AG04450 (cell line): ENCODE results near the gene WDR72. TPM values are rescaled to one million over a fixed set of nuclear protein-coding genes. Genes with fewer than 3 reads are reported as not detected.

ENCODE experiments used
- CTCF ChIA-PET: fragments of 300-600, 350-600 bp; formaldehyde crosslinking; extraction: SDS; loops from one replicate; lab custom pipeline; 2022; ENCODE audit warnings: antibody characterized with exemption, inconsistent platforms; lab: Charles Lee
- POLR2A ChIA-PET: fragments of 350-600 bp; formaldehyde crosslinking; extraction: SDS; loops from one replicate; lab custom pipeline; 2021; ENCODE audit warnings: antibody characterized with exemption, inconsistent platforms; lab: Yijun Ruan, JAX
- DNase-seq: peaks from one replicate; pipeline ENCODE4 v3.0.0-alpha.2; 2011; ENCODE audit warnings: low read depth, low spot score
- H3K27ac ChIP-seq: one replicate; pipeline ENCODE4 v1.5.1; 2012; ENCODE audit warnings: low read depth, low read length, control low read depth
- H3K27me3 ChIP-seq: one replicate; pipeline ENCODE4 v1.6.0; 2012; ENCODE audit warnings: low read length; ENCODE audit not compliant: control insufficient read depth, insufficient read depth
- H3K4me3 ChIP-seq: 2 replicates; pipeline ENCODE4 v1.5.1; 2011; ENCODE audit warnings: mild to moderate bottlenecking, low read depth, low read length, control low read depth
- H3K9me3 ChIP-seq: 2 replicates; pipeline ENCODE4 v1.5.1; 2012; ENCODE audit warnings: low read length; ENCODE audit not compliant: control insufficient read depth, insufficient read depth
- polyA plus RNA-seq: library from polyadenylated mRNA; depleted of rRNA; stranded (reverse); fragments of >200 nt; gene quantifications from 2 replicates; pipeline ENCODE4 v1.2.3, GENCODE V29; 2011
- TF ChIP-seq, protein P1 (sequence below): IDR thresholded peaks from 2 replicates; pipeline ENCODE4 v1.5.1; 2011; ENCODE audit warnings: low read depth, low read length, control low read depth, inconsistent platforms

The WDR72 gene
- polyA plus RNA-seq, 1 experiment = 0.02 TPM

DNA sequence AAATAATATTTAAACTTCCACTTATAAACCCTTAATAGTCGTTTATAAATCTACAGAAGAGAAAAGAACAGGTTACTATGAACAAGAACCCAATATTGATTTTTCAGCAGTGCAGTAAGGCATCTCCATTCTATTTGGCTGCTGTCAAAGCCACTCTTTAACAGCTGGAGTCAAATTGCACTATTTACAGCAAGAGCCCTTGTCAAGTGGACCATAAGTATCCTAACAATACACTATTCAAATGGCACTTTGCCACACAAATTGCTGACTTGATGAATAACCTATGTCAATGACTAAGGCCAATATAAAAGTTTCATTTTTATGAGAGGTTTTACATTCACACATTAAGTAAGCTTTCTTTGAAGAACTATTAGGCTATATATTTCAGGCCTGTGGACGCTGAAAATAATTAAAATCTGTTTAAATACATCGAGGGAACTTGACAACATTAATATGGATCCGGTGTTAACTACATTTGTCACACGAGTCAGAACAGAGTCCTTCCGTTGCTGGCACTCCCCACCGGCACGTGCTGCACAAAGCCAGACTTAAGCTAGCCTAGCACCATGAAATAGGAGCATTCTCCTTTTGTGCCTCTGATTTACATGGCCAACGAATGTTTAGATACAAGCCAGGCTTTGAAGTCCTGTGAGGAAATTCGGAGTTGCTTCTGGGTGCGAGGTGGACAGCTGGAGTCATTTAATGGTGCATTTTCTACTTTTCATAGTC, 100.5 kb downstream of the WDR72 start:
- POLR2A ChIA-PET = no interaction called here
- Histone ChIP-seq H3K9me3 (no peaks in the 10 kb centered on the region; the same call in 1 of the 2 replicates), H3K27me3 (no peaks in the 10 kb centered on the region), H3K27ac (no peak overlapping the region), H3K4me3 (no peak overlapping the region)
- CTCF ChIA-PET = no interaction called here
- no peak for DNase-seq
- TF ChIP-seq, protein P1, sequence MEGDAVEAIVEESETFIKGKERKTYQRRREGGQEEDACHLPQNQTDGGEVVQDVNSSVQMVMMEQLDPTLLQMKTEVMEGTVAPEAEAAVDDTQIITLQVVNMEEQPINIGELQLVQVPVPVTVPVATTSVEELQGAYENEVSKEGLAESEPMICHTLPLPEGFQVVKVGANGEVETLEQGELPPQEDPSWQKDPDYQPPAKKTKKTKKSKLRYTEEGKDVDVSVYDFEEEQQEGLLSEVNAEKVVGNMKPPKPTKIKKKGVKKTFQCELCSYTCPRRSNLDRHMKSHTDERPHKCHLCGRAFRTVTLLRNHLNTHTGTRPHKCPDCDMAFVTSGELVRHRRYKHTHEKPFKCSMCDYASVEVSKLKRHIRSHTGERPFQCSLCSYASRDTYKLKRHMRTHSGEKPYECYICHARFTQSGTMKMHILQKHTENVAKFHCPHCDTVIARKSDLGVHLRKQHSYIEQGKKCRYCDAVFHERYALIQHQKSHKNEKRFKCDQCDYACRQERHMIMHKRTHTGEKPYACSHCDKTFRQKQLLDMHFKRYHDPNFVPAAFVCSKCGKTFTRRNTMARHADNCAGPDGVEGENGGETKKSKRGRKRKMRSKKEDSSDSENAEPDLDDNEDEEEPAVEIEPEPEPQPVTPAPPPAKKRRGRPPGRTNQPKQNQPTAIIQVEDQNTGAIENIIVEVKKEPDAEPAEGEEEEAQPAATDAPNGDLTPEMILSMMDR = no peak

- H3K4me3 ChIP-seq = no peak overlapping the region
- H3K27ac ChIP-seq = no peak overlapping the region
- POLR2A ChIA-PET = no interaction called here
- TF ChIP-seq, protein P1 = no peak
- no peaks in the 10 kb centered on the region; the same call in 1 of the 2 replicates for H3K9me3 ChIP-seq
- CTCF ChIA-PET = no interaction called here
- H3K27me3 ChIP-seq = no peaks in the 10 kb centered on the region
- DNase-seq = no peak
Observed at GRCh38 chr15:53658255-53658654, 101.2 kb downstream of the WDR72 start.

DNA sequence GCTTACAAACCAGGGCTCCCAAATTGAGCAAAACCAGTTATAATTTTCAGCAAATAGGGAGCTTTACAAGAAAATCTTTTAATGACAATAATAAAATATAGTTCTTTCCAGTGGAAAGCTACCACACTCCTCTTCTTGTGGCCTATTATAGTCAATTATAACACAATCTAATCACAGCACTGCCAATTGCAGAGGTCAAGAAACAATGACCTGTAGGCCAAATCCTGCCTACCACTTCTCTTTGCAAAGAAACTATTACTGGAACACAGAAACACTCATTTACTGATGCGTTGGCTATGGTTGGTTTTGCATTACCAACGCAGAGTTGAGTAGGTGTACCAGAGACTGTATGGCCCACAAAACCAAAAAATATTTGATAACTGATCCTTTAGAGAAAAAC, 110.5 kb downstream of the WDR72 start:
- no peak for DNase-seq
- Histone ChIP-seq H3K9me3 (no peaks in the 10 kb centered on the region), H3K27ac (no peak overlapping the region), H3K4me3 (no peak overlapping the region), H3K27me3 (no peaks in the 10 kb centered on the region)
- ChIA-PET POLR2A (no interaction called here), CTCF (no interaction called here)
- TF ChIP-seq, protein P1 = no peak

DNA sequence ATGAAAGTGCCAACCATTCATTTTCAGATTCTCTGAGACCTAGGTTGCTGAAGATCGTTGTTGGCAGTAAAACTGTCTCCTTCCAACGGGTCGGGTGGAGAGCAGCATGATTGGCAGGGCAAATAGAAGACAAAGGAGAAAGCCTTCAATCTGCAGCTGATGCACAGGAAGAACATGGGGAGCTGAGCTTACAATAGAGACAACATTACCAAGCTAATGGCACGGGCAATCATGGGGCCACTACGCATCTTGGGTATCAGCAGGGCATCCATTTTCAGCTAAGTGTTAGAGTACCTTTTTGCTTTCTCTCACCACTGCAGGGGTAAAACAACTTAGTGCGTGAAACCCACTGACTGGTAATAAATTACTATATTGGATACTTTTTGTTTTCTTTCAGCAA, 114.8 kb downstream of the WDR72 start:
- TF ChIP-seq, protein P1 = no peak
- H3K27ac ChIP-seq = no peak overlapping the region
- CTCF ChIA-PET = no interaction called here

DNA sequence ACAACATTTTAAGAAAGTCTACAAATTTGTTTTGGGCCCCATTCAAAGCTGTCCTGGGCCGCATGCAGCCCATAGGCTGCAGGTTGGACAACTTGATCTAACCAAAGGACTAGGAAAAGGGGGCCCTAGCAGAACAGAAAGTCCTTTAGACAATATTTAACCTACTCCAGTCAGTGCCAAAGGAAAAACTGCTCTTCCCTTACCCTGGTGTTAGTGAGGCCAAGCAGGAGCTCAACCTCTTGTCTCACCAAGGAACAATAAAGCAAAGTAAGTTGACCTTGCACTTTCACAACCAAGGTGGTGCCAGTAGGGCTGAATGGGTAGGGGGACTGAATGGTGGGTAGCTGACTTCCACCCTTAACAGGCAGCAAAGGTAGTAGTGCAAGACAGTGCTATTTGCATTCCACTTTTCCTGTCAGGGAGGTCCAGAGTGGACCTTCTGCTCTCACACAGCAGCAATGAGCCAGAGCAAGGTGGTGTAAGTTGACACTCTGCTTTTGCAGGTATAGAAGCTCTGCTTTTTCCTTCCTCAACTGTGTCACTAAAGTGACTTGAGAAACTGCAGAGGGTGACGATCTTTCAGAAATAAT, 124.9 kb downstream of the WDR72 start:
- DNase-seq = no peak
- H3K27me3 ChIP-seq = no peaks in the 10 kb centered on the region
- ChIA-PET CTCF (no interaction called here), POLR2A (no interaction called here)
- H3K27ac ChIP-seq = no peak overlapping the region
- H3K4me3 ChIP-seq = no peak overlapping the region
- peaks cover 11% of the 10 kb centered on the region for H3K9me3 ChIP-seq
- TF ChIP-seq, protein P1 = no peak

More for the DNA sequence above, 114.8 kb downstream of the WDR72 start:
- POLR2A ChIA-PET = no interaction called here
- DNase-seq = no peak
- no peaks in the 10 kb centered on the region for H3K27me3 ChIP-seq
- H3K4me3 ChIP-seq = no peak overlapping the region
- no peaks in the 10 kb centered on the region for H3K9me3 ChIP-seq
